Ectodermal cell (in vitro differentiated cells): ENCODE measurements around the gene OR8D1.
"Not testable (repeated sequence)": the region's sequence is repeated elsewhere in the genome, so short reads cannot be mapped to it uniquely, and the experiment has no call there.

ENCODE experiments used
- H3K27ac ChIP-seq: 2 replicates; pipeline ENCODE4 v1.7.0; 2013; ENCODE audit warnings: mild to moderate bottlenecking, low read depth, low read length; ENCODE audit not compliant: insufficient read depth, poor library complexity, severe bottlenecking
- H3K27me3 ChIP-seq: 2 replicates; pipeline ENCODE4 v1.7.0; 2013; ENCODE audit warnings: mild to moderate bottlenecking, low read length; ENCODE audit not compliant: insufficient read depth, control insufficient read depth, poor library complexity, severe bottlenecking
- H3K36me3 ChIP-seq: one replicate; pipeline ENCODE4 v1.7.0; 2013; ENCODE audit warnings: low read length; ENCODE audit not compliant: control insufficient read depth, insufficient read depth
- H3K4me1 ChIP-seq: one replicate; pipeline ENCODE4 v1.7.0; 2013; ENCODE audit warnings: low read length; ENCODE audit not compliant: control insufficient read depth, insufficient read depth
- H3K4me3 ChIP-seq: 2 replicates; pipeline ENCODE4 v1.7.0; 2013; ENCODE audit warnings: low read depth, low read length, control low read depth; ENCODE audit not compliant: insufficient read depth
- H3K9me3 ChIP-seq: 2 replicates; pipeline ENCODE4 v1.7.0; 2013; ENCODE audit warnings: mild to moderate bottlenecking, low read length, moderate library complexity; ENCODE audit not compliant: control insufficient read depth
- WGBS, 2 experiments: methylation state at CpG; one replicate each; pipeline ENCODE4 v1.1.7; 2013; ENCODE audit warnings: missing lambda C conversion rate in 2 of 2; 5-methylcytosine and 5-hydroxymethylcytosine counted together

Gene OR8D1

GRCh38 chr11:124294687-124295086 lies 19.1 kb downstream of the OR8D1 start:
- Histone ChIP-seq H3K27ac (no peak overlapping the region), H3K27me3 (no peaks in the 10 kb centered on the region), H3K9me3 (no peaks in the 10 kb centered on the region), H3K4me3 (no peak overlapping the region), H3K36me3 (no peaks in the 10 kb centered on the region), H3K4me1 (no peaks in the 10 kb centered on the region)
- 86 to 100% methylated on average over 1 of the region's 1 CpG for WGBS, 2 experiments

GRCh38 chr11:124285610-124286344 lies 28.0 kb downstream of the OR8D1 start:
- 82 to 87% methylated on average over 2 to 3 of the region's 3 CpGs for WGBS, 2 experiments

GRCh38 chr11:124278261-124278660 lies 35.5 kb downstream of the OR8D1 start:
- Histone ChIP-seq H3K27ac (no peak overlapping the region), H3K4me1 (no peaks in the 10 kb centered on the region), H3K36me3 (no peaks in the 10 kb centered on the region), H3K27me3 (no peaks in the 10 kb centered on the region), H3K4me3 (no peak overlapping the region), H3K9me3 (no peaks in the 10 kb centered on the region)
- 70 to 94% methylated on average over 2 of the region's 2 CpGs for WGBS, 2 experiments

More at GRCh38 chr11:124285610-124286344, 28.0 kb downstream of the OR8D1 start:
- Histone ChIP-seq H3K36me3 (no peaks in the 10 kb centered on the region), H3K27ac (no peak overlapping the region), H3K9me3 (no peaks in the 10 kb centered on the region), H3K4me3 (no peak overlapping the region), H3K27me3 (no peaks in the 10 kb centered on the region), H3K4me1 (no peaks in the 10 kb centered on the region)

GRCh38 chr11:124277804-124278203 lies 35.9 kb downstream of the OR8D1 start:
- no peak overlapping the region for H3K4me3 ChIP-seq
- no peaks in the 10 kb centered on the region for H3K4me1 ChIP-seq
- H3K9me3 ChIP-seq, result no peaks in the 10 kb centered on the region
- H3K36me3 ChIP-seq, result no peaks in the 10 kb centered on the region
- no peaks in the 10 kb centered on the region for H3K27me3 ChIP-seq
- WGBS, 2 experiments, result 71 to 76% methylated on average over 3 of the region's 3 CpGs
- no peak overlapping the region for H3K27ac ChIP-seq

- 87 to 91% methylated on average over 3 of the region's 3 CpGs for WGBS, 2 experiments
- no peak overlapping the region for H3K27ac ChIP-seq
- no peaks in the 10 kb centered on the region for H3K27me3 ChIP-seq
- H3K36me3 ChIP-seq, result no peaks in the 10 kb centered on the region
- no peaks in the 10 kb centered on the region for H3K4me1 ChIP-seq
- H3K9me3 ChIP-seq, result no peaks in the 10 kb centered on the region
- no peak overlapping the region for H3K4me3 ChIP-seq
Measured at GRCh38 chr11:124277207-124277606, 36.5 kb downstream of the OR8D1 start.

GRCh38 chr11:124276081-124276480 lies 37.7 kb downstream of the OR8D1 start:
- 93 to 94% methylated on average over 1 of the region's 1 CpG for WGBS, 2 experiments
- H3K4me3 ChIP-seq, result no peak overlapping the region
- no peaks in the 10 kb centered on the region for H3K27me3 ChIP-seq

GRCh38 chr11:124274000-124274399 lies 39.7 kb downstream of the OR8D1 start:
- Histone ChIP-seq H3K9me3 (no peaks in the 10 kb centered on the region), H3K4me1 (no peaks in the 10 kb centered on the region), H3K36me3 (no peaks in the 10 kb centered on the region), H3K4me3 (no peak overlapping the region), H3K27me3 (no peaks in the 10 kb centered on the region), H3K27ac (no peak overlapping the region)
- WGBS, 2 experiments, result 87 to 95% methylated on average over 2 of the region's 2 CpGs

More at GRCh38 chr11:124276081-124276480, 37.7 kb downstream of the OR8D1 start:
- Histone ChIP-seq H3K9me3 (no peaks in the 10 kb centered on the region), H3K4me1 (no peaks in the 10 kb centered on the region), H3K36me3 (no peaks in the 10 kb centered on the region), H3K27ac (no peak overlapping the region)

GRCh38 chr11:124270886-124271285 lies 42.9 kb downstream of the OR8D1 start:
- not testable (repeated sequence) for H3K36me3 ChIP-seq, H3K9me3 ChIP-seq, H3K27ac ChIP-seq, H3K4me1 ChIP-seq, H3K4me3 ChIP-seq, H3K27me3 ChIP-seq
- 63 to 72% methylated on average over 5 to 7 of the region's 7 CpGs for WGBS, 2 experiments

GRCh38 chr11:124265041-124265440 lies 48.7 kb downstream of the OR8D1 start:
- not testable (repeated sequence) for H3K36me3 ChIP-seq, H3K27me3 ChIP-seq, H3K27ac ChIP-seq, H3K4me3 ChIP-seq, H3K4me1 ChIP-seq, H3K9me3 ChIP-seq
- 88 to 95% methylated on average over 4 of the region's 4 CpGs for WGBS, 2 experiments

- Histone ChIP-seq H3K4me1 (no peaks in the 10 kb centered on the region), H3K9me3 (no peaks in the 10 kb centered on the region), H3K27ac (no peak within 1 kb of the TSS), H3K27me3 (no peaks in the 10 kb centered on the region), H3K4me3 (no peak within 1 kb of the TSS), H3K36me3 (no peaks in the 10 kb centered on the region)
- WGBS, 2 experiments, result 81 to 83% methylated on average over 4 of the region's 4 CpGs
Measured at GRCh38 chr11:124256076-124256475, 57.7 kb downstream of the OR8D1 start, which contains the start of gene OR8G5. OR8G5 (plus strand) TSS chr11:124256376; CDS start chr11:124264932, 8,556 bp downstream.
